ENCODE data around the gene SUGCT.

Gene SUGCT

DNA sequence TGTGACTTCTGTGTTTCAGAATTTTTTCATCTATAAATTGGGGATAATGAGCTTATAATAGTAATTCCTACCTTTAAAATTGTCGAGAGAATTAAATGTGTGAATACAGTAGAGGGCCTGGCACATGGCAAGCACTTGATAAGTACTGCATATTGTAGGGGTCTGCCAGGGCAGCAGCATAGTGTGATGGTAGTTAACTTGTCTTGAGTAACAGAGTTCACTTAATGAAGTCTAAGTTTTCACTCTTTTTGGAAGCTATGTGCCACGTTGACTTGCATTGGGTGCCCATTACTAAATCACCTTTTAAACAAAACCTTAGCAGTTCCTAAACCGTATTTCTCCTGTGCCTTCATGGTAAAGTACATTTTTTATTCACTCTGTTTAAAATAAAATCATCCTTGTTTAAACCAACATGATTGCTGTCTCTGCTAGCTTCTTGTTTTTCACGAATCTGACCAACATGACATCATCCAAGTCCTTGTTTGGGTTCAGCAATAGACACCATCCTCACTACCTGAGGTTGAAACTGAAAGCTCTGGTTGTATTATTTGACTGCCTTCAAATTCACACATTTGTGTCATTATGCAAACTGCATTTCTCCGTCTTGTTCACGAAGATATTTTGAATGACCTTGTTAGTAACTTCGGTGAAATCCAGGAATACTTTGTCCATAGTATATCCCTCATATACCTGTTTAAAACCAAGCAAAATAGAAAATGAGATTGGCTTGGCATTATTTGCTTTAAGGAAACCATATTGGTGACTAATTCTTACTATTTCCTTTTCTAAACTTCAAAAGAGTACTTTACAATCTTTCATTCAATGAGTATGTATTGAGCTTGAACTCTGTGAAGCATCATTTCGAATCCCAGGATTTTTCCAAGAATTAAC lies 340.2 kb downstream of the SUGCT start:
- TF ChIP-seq, protein P1, sequence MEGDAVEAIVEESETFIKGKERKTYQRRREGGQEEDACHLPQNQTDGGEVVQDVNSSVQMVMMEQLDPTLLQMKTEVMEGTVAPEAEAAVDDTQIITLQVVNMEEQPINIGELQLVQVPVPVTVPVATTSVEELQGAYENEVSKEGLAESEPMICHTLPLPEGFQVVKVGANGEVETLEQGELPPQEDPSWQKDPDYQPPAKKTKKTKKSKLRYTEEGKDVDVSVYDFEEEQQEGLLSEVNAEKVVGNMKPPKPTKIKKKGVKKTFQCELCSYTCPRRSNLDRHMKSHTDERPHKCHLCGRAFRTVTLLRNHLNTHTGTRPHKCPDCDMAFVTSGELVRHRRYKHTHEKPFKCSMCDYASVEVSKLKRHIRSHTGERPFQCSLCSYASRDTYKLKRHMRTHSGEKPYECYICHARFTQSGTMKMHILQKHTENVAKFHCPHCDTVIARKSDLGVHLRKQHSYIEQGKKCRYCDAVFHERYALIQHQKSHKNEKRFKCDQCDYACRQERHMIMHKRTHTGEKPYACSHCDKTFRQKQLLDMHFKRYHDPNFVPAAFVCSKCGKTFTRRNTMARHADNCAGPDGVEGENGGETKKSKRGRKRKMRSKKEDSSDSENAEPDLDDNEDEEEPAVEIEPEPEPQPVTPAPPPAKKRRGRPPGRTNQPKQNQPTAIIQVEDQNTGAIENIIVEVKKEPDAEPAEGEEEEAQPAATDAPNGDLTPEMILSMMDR (IDR thresholded peaks at IDR 0.05) = no peak

DNA sequence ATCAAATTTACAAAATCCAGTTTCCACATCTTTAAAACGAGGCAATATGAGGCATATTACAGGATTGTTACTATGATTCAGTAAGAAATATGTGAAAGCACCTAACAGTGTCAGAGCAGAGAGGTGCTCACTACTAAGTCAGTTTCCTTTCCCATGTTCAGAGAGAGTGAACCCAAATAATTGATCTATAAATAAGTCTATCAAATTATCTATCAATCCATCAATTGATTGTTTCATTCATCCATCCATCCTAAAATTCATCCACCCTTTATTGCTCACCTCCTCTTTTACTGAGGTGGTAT lies 340.8 kb downstream of the SUGCT start:
- TF ChIP-seq, protein P1 (IDR thresholded peaks at IDR 0.05) = no peak

DNA sequence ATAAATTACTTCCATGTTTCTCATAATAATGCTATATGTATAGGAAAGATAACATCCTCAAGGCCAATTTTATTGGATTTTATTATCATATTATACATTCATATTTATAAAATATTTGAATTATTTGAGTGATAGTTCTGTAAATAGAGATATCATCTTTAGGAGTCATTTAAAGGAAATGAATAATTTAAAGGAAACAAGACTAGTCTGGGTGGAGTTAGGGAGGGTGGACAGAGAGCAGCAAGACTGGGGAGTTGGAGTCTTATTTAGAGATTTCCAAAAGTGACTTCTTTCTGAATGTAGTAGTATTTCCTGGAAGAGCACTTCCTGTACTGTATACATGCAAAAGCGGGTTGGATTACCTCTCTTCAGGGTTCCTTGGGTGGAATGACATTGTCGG lies 342.3 kb downstream of the SUGCT start:
- TF ChIP-seq, protein P1 (IDR thresholded peaks at IDR 0.05) = no peak

- TF ChIP-seq, protein P1 (IDR thresholded peaks at IDR 0.05) = no peak
These were observed 348.0 kb downstream of the SUGCT start for GRCh38 chr7:40482845-40483244.

- TF ChIP-seq, protein P1 (IDR thresholded peaks at IDR 0.05) = peak; percentile 53
These were observed 348.8 kb downstream of the SUGCT start for GRCh38 chr7:40483630-40484029.

DNA sequence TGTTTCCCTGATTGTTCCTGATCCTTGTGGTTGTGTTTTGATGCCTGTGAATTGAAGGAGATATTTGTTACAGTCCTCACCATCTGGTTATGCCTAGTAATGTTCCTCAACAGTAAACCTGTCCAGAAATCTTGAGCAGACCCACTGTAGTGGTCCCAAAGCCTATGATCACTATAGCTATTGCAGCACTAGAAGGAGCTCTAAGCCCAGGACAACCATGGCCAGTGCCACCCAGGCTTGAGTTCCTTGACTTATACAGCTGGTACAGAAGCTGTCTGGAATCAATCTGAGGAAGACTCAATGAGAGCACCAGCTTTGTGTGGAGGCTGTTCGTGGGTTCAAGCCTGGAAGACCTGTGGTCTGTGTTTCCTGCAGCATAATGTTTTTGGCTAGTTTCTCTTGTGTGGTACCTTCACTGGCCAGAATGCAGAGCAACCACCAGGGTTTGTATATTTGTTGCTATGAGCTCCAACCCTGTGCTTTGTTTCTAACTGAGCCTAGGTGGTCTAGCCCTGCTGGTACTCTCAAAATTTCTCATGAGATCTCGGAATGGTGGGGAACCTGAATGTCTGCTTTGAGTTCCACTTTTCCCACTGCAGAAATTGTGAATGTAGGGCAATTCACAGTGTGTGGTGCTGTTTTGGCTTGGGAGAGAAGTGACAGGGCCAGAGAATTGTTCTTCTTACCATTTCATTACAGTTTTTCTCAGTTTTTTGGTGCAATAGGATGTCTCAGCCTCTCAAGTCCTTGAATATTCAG lies 355.2 kb downstream of the SUGCT start:
- TF ChIP-seq, protein P1 (IDR thresholded peaks at IDR 0.05) = no peak

GRCh38 chr7:40490603-40490924 lies 355.8 kb downstream of the SUGCT start:
- TF ChIP-seq, protein P1 (IDR thresholded peaks at IDR 0.05) = no peak
